Liver (tissue), 9 donors: ENCODE measurements around the gene ADM2. TPM values are rescaled to one million over a fixed set of nuclear protein-coding genes. Genes with fewer than 3 reads are reported as not detected.

Source experiments
- DNase-seq: peaks from one replicate; pipeline ENCODE4 v3.0.0-alpha.2; 2017; ENCODE audit warnings: low spot score
- H3K27ac ChIP-seq, 2 donors: one replicate each; pipeline ENCODE4 v1.7.0; 2013; ENCODE audit warnings: inconsistent platforms in 2 of 2, low read length in 2 of 2, control low read depth in 1 of 2, low read depth in 1 of 2, mild to moderate bottlenecking in 1 of 2
- H3K27me3 ChIP-seq, 4 donors: one replicate each; pipeline versions ENCODE4 v1.6.1 to v1.7.0; 2013; ENCODE audit warnings: low read length in 3 of 4, inconsistent platforms in 1 of 4, mild to moderate bottlenecking in 1 of 4, moderate library complexity in 1 of 4; ENCODE audit not compliant: control insufficient read depth in 4 of 4, insufficient read depth in 4 of 4
- H3K36me3 ChIP-seq, 4 donors: one replicate each; pipeline versions ENCODE4 v1.6.1 to v1.7.0; 2013; ENCODE audit warnings: low read length in 3 of 4, mild to moderate bottlenecking in 3 of 4, low read depth in 1 of 4, moderate library complexity in 1 of 4; ENCODE audit not compliant: control insufficient read depth in 4 of 4, insufficient read depth in 3 of 4
- H3K4me1 ChIP-seq, 4 donors: one replicate each; pipeline versions ENCODE4 v1.6.1 to v1.7.0; 2013; ENCODE audit warnings: low read length in 3 of 4, mild to moderate bottlenecking in 3 of 4, moderate library complexity in 1 of 4; ENCODE audit not compliant: control insufficient read depth in 4 of 4, insufficient read depth in 4 of 4
- H3K4me3 ChIP-seq, 3 donors: one replicate each; pipeline versions ENCODE4 v1.6.1 to v1.7.0; 2013; ENCODE audit warnings: low read length in 3 of 3, control low read depth in 1 of 3, low read depth in 1 of 3, mild to moderate bottlenecking in 1 of 3
- H3K9ac ChIP-seq, 2 donors: one replicate each; pipeline ENCODE4 v1.7.0; 2013; ENCODE audit warnings: low read length in 2 of 2, mild to moderate bottlenecking in 2 of 2, moderate library complexity in 2 of 2, control low read depth in 1 of 2, low read depth in 1 of 2
- H3K9me3 ChIP-seq, 4 donors: one replicate each; pipeline versions ENCODE4 v1.6.1 to v1.7.0; 2013; ENCODE audit warnings: low read length in 3 of 4; ENCODE audit not compliant: control insufficient read depth in 4 of 4
- ATF3 ChIP-seq: IDR thresholded peaks from 2 replicates; pipeline ENCODE4 v1.6.1; 2016; ENCODE audit warnings: antibody characterized with exemption
- CTCF ChIP-seq: fragments of 150-350 bp; IDR thresholded peaks from 2 replicates; pipeline ENCODE4 v1.5.1; 2017; ENCODE audit warnings: improper control_type of control experiment, low read depth, low read length; ENCODE audit not compliant: missing input control
- EGR1 ChIP-seq, 2 donors: IDR thresholded peaks; 2 replicates each; pipeline ENCODE4 v1.6.1; 2016 to 2018; ENCODE audit warnings: antibody characterized with exemption in 2 of 2, low read depth in 2 of 2
- FOXA1 ChIP-seq: IDR thresholded peaks from 2 replicates; pipeline ENCODE4 v1.6.1; 2016; ENCODE audit warnings: antibody characterized with exemption
- FOXA2 ChIP-seq: IDR thresholded peaks from 2 replicates; pipeline ENCODE4 v1.6.1; 2016; ENCODE audit warnings: antibody characterized with exemption
- GABPA ChIP-seq, 2 donors: IDR thresholded peaks in 1 of 2; conservative IDR thresholded peaks in 1 of 2; 2 replicates each; pipeline ENCODE4 v1.6.1; 2016; ENCODE audit warnings: antibody characterized with exemption in 2 of 2, mild to moderate bottlenecking in 1 of 2, moderate library complexity in 1 of 2
- HNF4A ChIP-seq, 2 donors: conservative IDR thresholded peaks; 2 replicates each; pipeline ENCODE4 v1.6.1; 2016; ENCODE audit warnings: antibody characterized with exemption in 2 of 2, mild to moderate bottlenecking in 2 of 2
- HNF4G ChIP-seq: IDR thresholded peaks from 2 replicates; pipeline ENCODE4 v1.6.1; 2016; ENCODE audit warnings: antibody characterized with exemption
- JUND ChIP-seq, 2 donors: IDR thresholded peaks; 2 replicates each; pipeline ENCODE4 v1.6.1; 2016; ENCODE audit warnings: antibody characterized with exemption in 2 of 2
- MAX ChIP-seq: IDR thresholded peaks from 2 replicates; pipeline ENCODE4 v1.6.1; 2016; ENCODE audit warnings: antibody characterized with exemption
- NR2F2 ChIP-seq: IDR thresholded peaks from 2 replicates; pipeline ENCODE4 v1.6.1; 2016; ENCODE audit warnings: antibody characterized with exemption
- RAD21 ChIP-seq, 2 donors: IDR thresholded peaks; 2 replicates each; pipeline ENCODE4 v1.6.1; 2016; ENCODE audit warnings: antibody characterized with exemption in 2 of 2, mild to moderate bottlenecking in 2 of 2
- RXRA ChIP-seq, 2 donors: IDR thresholded peaks; 2 replicates each; pipeline ENCODE4 v1.6.1; 2017 to 2018; ENCODE audit warnings: antibody characterized with exemption in 2 of 2, mild to moderate bottlenecking in 1 of 2
- SP1 ChIP-seq: IDR thresholded peaks from 2 replicates; pipeline ENCODE4 v1.6.1; 2018; ENCODE audit warnings: antibody characterized with exemption, mild to moderate bottlenecking
- TAF1 ChIP-seq: conservative IDR thresholded peaks from 2 replicates; pipeline ENCODE4 v1.6.1; 2016; ENCODE audit warnings: antibody characterized with exemption, mild to moderate bottlenecking
- YY1 ChIP-seq: IDR thresholded peaks from 2 replicates; pipeline ENCODE4 v1.6.1; 2016; ENCODE audit warnings: antibody characterized with exemption, mild to moderate bottlenecking
- ZBTB33 ChIP-seq: IDR thresholded peaks from 2 replicates; pipeline ENCODE4 v1.6.1; 2016; ENCODE audit warnings: antibody characterized with exemption
- WGBS: extraction: QIAGEN DNeasy Blood & Tissue Kit; methylation state at CpG from one replicate; pipeline ENCODE4 v1.1.7; 2013; 5-methylcytosine and 5-hydroxymethylcytosine counted together
- polyA plus RNA-seq, 2 donors: library from polyadenylated mRNA; stranded (reverse) in 1 of 2; unstranded in 1 of 2; fragments of 200-250 nt in 1 of 2; fragments of >200 nt in 1 of 2; fragmentation: Nextera tagmentation in 1 of 2; extraction: Ambion mirVana in 1 of 2; gene quantifications; one replicate each; pipeline versions ENCODE4 v1.2.1 to v1.2.3, GENCODE V29; 2013 to 2015
- total RNA-seq, 2 donors: library from RNA; depleted of rRNA; stranded (reverse); fragments of >200 nt; gene quantifications; one replicate each; pipeline ENCODE4 v1.2.3, GENCODE V29; 2014
- donor health status: healthy.
- donor health status: healthy.
- donor health status: healthy.
- donor health status: healthy.
- donor health status: healthy.

Gene ADM2
- total and polyA plus RNA-seq, 4 donors = 0.79 to 2.8 (median 1.3) TPM

- Histone ChIP-seq H3K36me3 (peaks cover 0 to 1% (median 0%) of the 10 kb centered on the region in 4 donors), H3K9me3 (no peaks in the 10 kb centered on the region), H3K27me3 (no peaks in the 10 kb centered on the region), H3K4me3 (no peak overlapping the region), H3K27ac (no peak overlapping the region), H3K9ac (no peak overlapping the region), H3K4me1 (peaks cover 11 to 37% (median 17%) of the 10 kb centered on the region in 4 donors)
- WGBS = 95% methylated on average over 12 of the region's 12 CpGs
- no peak for DNase-seq
- TF ChIP-seq CTCF (no peak), FOXA1 (no peak), MAX (no peak), FOXA2 (no peak), EGR1 (IDR thresholded peaks at IDR 0.05; ENCODE audit: low read depth in 2 of 2) (no peak), ZBTB33 (no peak), SP1 (no peak), RAD21 (IDR thresholded peaks at IDR 0.05) (no peak), NR2F2 (no peak), ATF3 (no peak), YY1 (no peak), JUND (IDR thresholded peaks at IDR 0.05) (no peak), RXRA (IDR thresholded peaks at IDR 0.05) (no peak), HNF4A (conservative IDR thresholded peaks at IDR 0.05) (no peak), HNF4G (no peak), GABPA (IDR thresholded peaks at IDR 0.05 in 1 of 2, conservative IDR thresholded peaks at IDR 0.05 in 1 of 2) (no peak), TAF1 (no peak)
Observed at GRCh38 chr22:50477923-50478322, 3.4 kb upstream of the ADM2 start.

GRCh38 chr22:50479721-50480120 lies 1.6 kb upstream of the ADM2 start:
- TF ChIP-seq ZBTB33 (no peak), FOXA2 (no peak)
- peaks cover 4 to 27% (median 7%) of the 10 kb centered on the region in 4 donors for H3K4me1 ChIP-seq
- no peaks in the 10 kb centered on the region for H3K27me3 ChIP-seq
- WGBS = 72% methylated on average over 11 of the region's 11 CpGs
- peaks cover 0 to 1% (median 0%) of the 10 kb centered on the region in 4 donors for H3K36me3 ChIP-seq
- H3K27ac ChIP-seq = no peak overlapping the region
- H3K9me3 ChIP-seq = no peaks in the 10 kb centered on the region
- DNase-seq = no peak
- no peak overlapping the region for H3K9ac ChIP-seq
- H3K4me3 ChIP-seq = no peak overlapping the region
